Activated gamma-delta T cell (primary cell): ENCODE measurements around the gene PSMA6.
"Not testable (repeated sequence)": the region's sequence is repeated elsewhere in the genome, so short reads cannot be mapped to it uniquely, and the experiment has no call there.

ENCODE experiments used
- DNase-seq: peaks from one replicate; lab custom pipeline; 2025; lab: John Stamatoyannopoulos, UW

Gene PSMA6

GRCh38 chr14:35344107-35344807, 52.1 kb downstream of the PSMA6 start:
- DNase-seq: no peak

- no peak for DNase-seq
Measured at GRCh38 chr14:35346738-35347322, 54.6 kb downstream of the PSMA6 start.

- no peak for DNase-seq
Measured at GRCh38 chr14:35347323-35348043, 55.3 kb downstream of the PSMA6 start.

- not testable (repeated sequence) for DNase-seq
Measured at GRCh38 chr14:35348044-35348380, 55.8 kb downstream of the PSMA6 start.

- no peak for DNase-seq
Measured at GRCh38 chr14:35349496-35350365, 57.5 kb downstream of the PSMA6 start.

GRCh38 chr14:35351497-35351896, 59.3 kb downstream of the PSMA6 start:
- DNase-seq: no peak

- no peak for DNase-seq
Measured at GRCh38 chr14:35351897-35352273, 59.7 kb downstream of the PSMA6 start.

- no peak for DNase-seq
Measured at GRCh38 chr14:35352274-35353233, 60.4 kb downstream of the PSMA6 start.

- no peak for DNase-seq
Measured at GRCh38 chr14:35353409-35354172, 61.4 kb downstream of the PSMA6 start.

- DNase-seq: not testable (repeated sequence)
Measured at GRCh38 chr14:35355235-35355634, 63.1 kb downstream of the PSMA6 start.

GRCh38 chr14:35355981-35356841, 64.0 kb downstream of the PSMA6 start:
- DNase-seq: no peak

GRCh38 chr14:35359655-35360054, 67.5 kb downstream of the PSMA6 start:
- DNase-seq: not testable (repeated sequence)

- no peak for DNase-seq
Measured at GRCh38 chr14:35361141-35361480, 68.9 kb downstream of the PSMA6 start.

- no peak for DNase-seq
Measured at GRCh38 chr14:35362450-35362849, 70.3 kb downstream of the PSMA6 start.

- DNase-seq: no peak
Measured at GRCh38 chr14:35362911-35363374, 70.8 kb downstream of the PSMA6 start.

GRCh38 chr14:35365130-35366055, 73.2 kb downstream of the PSMA6 start:
- DNase-seq: no peak

- DNase-seq: no peak
Measured at GRCh38 chr14:35366056-35366451, 73.9 kb downstream of the PSMA6 start.

- no peak for DNase-seq
Measured at GRCh38 chr14:35366521-35366976, 74.4 kb downstream of the PSMA6 start.
